SK-N-SH (cell line): ENCODE measurements around the gene ETV6. TPM values are rescaled to one million over a fixed set of nuclear protein-coding genes. Genes with fewer than 3 reads are reported as not detected.

ENCODE experiments used
- CTCF ChIA-PET: fragments of 300-600, 350-600 bp; formaldehyde crosslinking; extraction: SDS; loops from one replicate; lab custom pipeline; 2021; lab: Yijun Ruan, JAX
- POLR2A ChIA-PET: fragments of 350-600 bp; sonication (Branson Sonifier 250); formaldehyde crosslinking; extraction: SDS; loops from one replicate; lab custom pipeline; 2020; ENCODE audit warnings: antibody characterized with exemption, inconsistent platforms; lab: Yijun Ruan, JAX
- DNase-seq: peaks from one replicate; pipeline ENCODE4 v3.0.0; 2012
- H2AFZ ChIP-seq: fragments of 200-600 bp; sonication (generic); 2 replicates; pipeline ENCODE4 v1.8.1; 2016; ENCODE audit warnings: antibody characterized with exemption, mild to moderate bottlenecking, low read depth
- H3F3A ChIP-seq: fragments of 200-600 bp; sonication (generic); replicated peaks from 2 replicates; pipeline ENCODE3; 2016; ENCODE audit warnings: antibody characterized with exemption, mild to moderate bottlenecking; ENCODE audit not compliant: insufficient read depth
- H3K27ac ChIP-seq, 2 experiments: fragments of 200-500 bp in 1 of 2; fragments of 200-600 bp in 1 of 2; sonication (Bioruptor generic) in 1 of 2; sonication (generic), shearing (Covaris generic) in 1 of 2; 2 replicates each; pipeline versions ENCODE4 v1.5.1 to v1.6.1; 2014 to 2016; ENCODE audit warnings: low read depth in 2 of 2, inconsistent platforms in 1 of 2, low read length in 1 of 2, mild to moderate bottlenecking in 1 of 2, mixed read lengths in 1 of 2
- H3K27me3 ChIP-seq: fragments of 200-600 bp; sonication (generic), shearing (Covaris generic); 2 replicates; pipeline ENCODE4 v1.6.1; 2016; ENCODE audit warnings: mixed run types; ENCODE audit not compliant: insufficient read depth
- H3K36me3 ChIP-seq, 2 experiments: fragments of 200-500 bp in 1 of 2; fragments of 200-600 bp in 1 of 2; sonication (Bioruptor generic) in 1 of 2; sonication (generic) in 1 of 2; replicated peaks in 1 of 2; 2 replicates each; pipeline versions ENCODE3 to v1.5.1; 2014 to 2016; ENCODE audit warnings: low read length in 1 of 2, mild to moderate bottlenecking in 1 of 2; ENCODE audit not compliant: insufficient read depth in 2 of 2, control insufficient read depth in 1 of 2
- H3K4me1 ChIP-seq, 2 experiments: fragments of 200-500 bp in 1 of 2; fragments of 200-600 bp in 1 of 2; sonication (Bioruptor generic) in 1 of 2; sonication (generic), shearing (Covaris generic) in 1 of 2; 2 replicates each; pipeline versions ENCODE4 v1.5.1 to v1.6.1; 2014 to 2016; ENCODE audit warnings: low read depth in 1 of 2, low read length in 1 of 2, mixed run types in 1 of 2; ENCODE audit not compliant: insufficient read depth in 2 of 2, control insufficient read depth in 1 of 2
- H3K4me2 ChIP-seq: fragments of 200-600 bp; sonication (generic), shearing (Covaris generic); 2 replicates; pipeline ENCODE4 v1.6.1; 2017; ENCODE audit warnings: mixed run types
- H3K4me3 ChIP-seq, 2 experiments: fragments of 200-500 bp in 1 of 2; fragments of 200-600 bp in 1 of 2; sonication (Bioruptor generic) in 1 of 2; sonication (generic), shearing (Covaris generic) in 1 of 2; 2 replicates each; pipeline versions ENCODE4 v1.5.1 to v1.8.1; 2014 to 2016; ENCODE audit warnings: low read depth in 2 of 2, inconsistent platforms in 1 of 2, low read length in 1 of 2, mild to moderate bottlenecking in 1 of 2, mixed read lengths in 1 of 2, moderate library complexity in 1 of 2
- H3K79me2 ChIP-seq: fragments of 200-600 bp; sonication (generic); 2 replicates; pipeline ENCODE4 v1.8.1; 2017; ENCODE audit warnings: mild to moderate bottlenecking; ENCODE audit not compliant: insufficient read depth
- H3K9ac ChIP-seq: fragments of 200-600 bp; sonication (generic); 2 replicates; pipeline ENCODE4 v1.6.1; 2017; ENCODE audit warnings: mixed run types
- H3K9me2 ChIP-seq: fragments of 200-600 bp; sonication (generic); 2 replicates; pipeline ENCODE4 v1.6.1; 2017; ENCODE audit warnings: mixed run types
- H3K9me3 ChIP-seq: fragments of 200-600 bp; sonication (generic); 2 replicates; pipeline ENCODE4 v1.6.1; 2017; ENCODE audit warnings: mixed run types, mild to moderate bottlenecking, moderate library complexity
- H4K20me1 ChIP-seq: fragments of 200-600 bp; sonication (generic); 2 replicates; pipeline ENCODE4 v1.6.1; 2017; ENCODE audit warnings: mild to moderate bottlenecking, mixed run types; ENCODE audit not compliant: insufficient read depth
- CHD2 ChIP-seq: fragments of 150-350 bp; IDR thresholded peaks from 2 replicates; pipeline ENCODE4 v1.6.1; 2018; ENCODE audit warnings: low read length; ENCODE audit not compliant: partially characterized antibody
- CTCF ChIP-seq: fragments of 200-600 bp; sonication (generic); IDR thresholded peaks from 2 replicates; pipeline ENCODE4 v1.6.1; 2017; ENCODE audit warnings: antibody characterized with exemption, mild to moderate bottlenecking, moderate library complexity
- ELF1 ChIP-seq: IDR thresholded peaks from 2 replicates; pipeline ENCODE4 v1.4.0; 2012
- EZH2phosphoT487 ChIP-seq: fragments of 200-600 bp; sonication (generic); IDR thresholded peaks from 2 replicates; pipeline ENCODE4 v1.6.1; 2017; ENCODE audit warnings: low read depth, mixed run types, mild to moderate bottlenecking, antibody characterized with exemption, moderate library complexity, borderline replicate concordance
- FOSL2 ChIP-seq: IDR thresholded peaks from 2 replicates; pipeline ENCODE4 v1.4.0; 2012; ENCODE audit warnings: low read depth, mild to moderate bottlenecking, moderate library complexity, borderline replicate concordance
- FOXJ3 ChIP-seq: sonication (generic); formaldehyde crosslinking; IDR thresholded peaks from 2 replicates; pipeline ENCODE4 v1.5.1; 2020; ENCODE audit warnings: mild to moderate bottlenecking, missing genetic modification reagents
- GATA2 ChIP-seq: sonication (generic); formaldehyde crosslinking; IDR thresholded peaks from 2 replicates; pipeline ENCODE4 v1.5.0; 2020; ENCODE audit warnings: mild to moderate bottlenecking, missing genetic modification reagents
- JUND ChIP-seq: IDR thresholded peaks from 2 replicates; pipeline ENCODE4 v1.4.0; 2012
- MXI1 ChIP-seq: IDR thresholded peaks from 2 replicates; pipeline ENCODE4 v1.6.1; 2012; ENCODE audit warnings: mild to moderate bottlenecking, low read depth, low read length, improper control_type of control experiment
- PBX3 ChIP-seq: IDR thresholded peaks from 2 replicates; pipeline ENCODE4; 2012
- POLR2AphosphoS5 ChIP-seq: IDR thresholded peaks from 2 replicates; pipeline ENCODE4 v1.6.1; 2012; ENCODE audit warnings: low read depth, low read length
- RCOR1 ChIP-seq: fragments of 150-350 bp; IDR thresholded peaks from 2 replicates; pipeline ENCODE4 v1.6.1; 2017; ENCODE audit warnings: antibody characterized with exemption, low read length
- RXRA ChIP-seq: IDR thresholded peaks from 2 replicates; pipeline ENCODE4 v1.4.0; 2012; ENCODE audit warnings: low read depth, mild to moderate bottlenecking, borderline replicate concordance
- SIN3A ChIP-seq: IDR thresholded peaks from 2 replicates; pipeline ENCODE4 v1.6.1; 2012; ENCODE audit warnings: low read depth, mild to moderate bottlenecking, low read length, moderate library complexity, borderline replicate concordance
- YY1 ChIP-seq: IDR thresholded peaks from 2 replicates; pipeline ENCODE4 v1.4.0; 2012; ENCODE audit warnings: low read depth, mild to moderate bottlenecking
- polyA plus RNA-seq, 3 experiments: library from polyadenylated mRNA; depleted of rRNA; stranded (reverse); fragments of >200 nt; gene quantifications; 2 replicates each; pipeline ENCODE4 v1.2.3, GENCODE V29; 2012
- TF ChIP-seq, protein P1 (sequence below): IDR thresholded peaks from 2 replicates; pipeline ENCODE4 v1.4.0; 2012; ENCODE audit warnings: low read depth, borderline replicate concordance
- TF ChIP-seq, protein P2 (sequence below): fragments of 150-350 bp; IDR thresholded peaks from 2 replicates; pipeline ENCODE4 v1.6.1; 2017; ENCODE audit warnings: antibody characterized with exemption, low read length, low read depth, borderline replicate concordance
- TF ChIP-seq, protein P3 (sequence below): IDR thresholded peaks from 2 replicates; pipeline ENCODE4 v1.6.1; 2012; ENCODE audit warnings: mild to moderate bottlenecking, low read depth, low read length, moderate library complexity
- TF ChIP-seq, protein P4 (sequence below): IDR thresholded peaks from 2 replicates; pipeline ENCODE4 v1.4.0; 2012; ENCODE audit warnings: low read depth

Gene ETV6
- polyA plus RNA-seq, 1 of the 3 experiments (the other 2 are of a cell fraction): 4.0 TPM

DNA sequence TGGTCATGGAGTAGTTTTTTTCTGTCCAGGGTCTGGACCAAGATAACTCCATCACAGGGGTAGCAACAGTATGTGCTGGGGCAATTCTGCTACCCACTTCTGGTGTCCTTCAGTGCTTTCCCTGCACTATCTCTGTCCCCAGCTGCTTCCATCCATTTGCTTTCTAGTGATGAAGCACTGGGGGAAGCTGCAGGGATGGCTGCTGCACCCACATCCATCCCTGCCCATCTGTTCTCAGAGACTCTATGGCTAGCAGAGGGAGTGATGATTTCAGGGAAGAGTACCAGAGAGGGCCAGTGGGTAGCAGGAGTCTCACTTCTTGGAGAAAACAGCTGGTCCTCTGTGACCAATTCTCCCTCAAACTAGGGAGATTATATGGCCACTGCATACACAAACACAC lies 44.1 kb downstream of the ETV6 start:
- CTCF ChIA-PET: interaction anchor here (1.0 kb wide), 1 partner anchor 9 kb away, joined by 3 read pairs; no protein-coding TSS in a partner anchor
- Histone ChIP-seq H3F3A (no peaks in the 10 kb centered on the region), H3K4me3 (no peak overlapping the region), H2AFZ (no peak overlapping the region), H3K4me2 (no peak overlapping the region), H3K9me2 (no peaks in the 10 kb centered on the region), H3K36me3 (no peaks in the 10 kb centered on the region), H3K4me1 (peaks cover 0 to 17% of the 10 kb centered on the region in 2 experiments; a peak in 2 of 4 replicates), H3K27me3 (no peaks in the 10 kb centered on the region), H3K79me2 (peaks cover 85% of the 10 kb centered on the region), H3K27ac (no peak overlapping the region), H3K9me3 (no peaks in the 10 kb centered on the region), H4K20me1 (peaks cover 6% of the 10 kb centered on the region), H3K9ac (no peak overlapping the region)
- TF ChIP-seq CHD2 (no peak), PBX3 (no peak), JUND (no peak), FOXJ3 (no peak), ELF1 (no peak), RCOR1 (no peak), RXRA (no peak), FOSL2 (no peak), YY1 (no peak), MXI1 (no peak), POLR2AphosphoS5 (no peak), SIN3A (no peak), GATA2 (CRISPR knock-in tag) (no peak), CTCF (no peak), EZH2phosphoT487 (no peak)
- TF ChIP-seq, protein P1, sequence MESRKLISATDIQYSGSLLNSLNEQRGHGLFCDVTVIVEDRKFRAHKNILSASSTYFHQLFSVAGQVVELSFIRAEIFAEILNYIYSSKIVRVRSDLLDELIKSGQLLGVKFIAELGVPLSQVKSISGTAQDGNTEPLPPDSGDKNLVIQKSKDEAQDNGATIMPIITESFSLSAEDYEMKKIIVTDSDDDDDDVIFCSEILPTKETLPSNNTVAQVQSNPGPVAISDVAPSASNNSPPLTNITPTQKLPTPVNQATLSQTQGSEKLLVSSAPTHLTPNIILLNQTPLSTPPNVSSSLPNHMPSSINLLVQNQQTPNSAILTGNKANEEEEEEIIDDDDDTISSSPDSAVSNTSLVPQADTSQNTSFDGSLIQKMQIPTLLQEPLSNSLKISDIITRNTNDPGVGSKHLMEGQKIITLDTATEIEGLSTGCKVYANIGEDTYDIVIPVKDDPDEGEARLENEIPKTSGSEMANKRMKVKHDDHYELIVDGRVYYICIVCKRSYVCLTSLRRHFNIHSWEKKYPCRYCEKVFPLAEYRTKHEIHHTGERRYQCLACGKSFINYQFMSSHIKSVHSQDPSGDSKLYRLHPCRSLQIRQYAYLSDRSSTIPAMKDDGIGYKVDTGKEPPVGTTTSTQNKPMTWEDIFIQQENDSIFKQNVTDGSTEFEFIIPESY: no peak
- TF ChIP-seq, protein P2, sequence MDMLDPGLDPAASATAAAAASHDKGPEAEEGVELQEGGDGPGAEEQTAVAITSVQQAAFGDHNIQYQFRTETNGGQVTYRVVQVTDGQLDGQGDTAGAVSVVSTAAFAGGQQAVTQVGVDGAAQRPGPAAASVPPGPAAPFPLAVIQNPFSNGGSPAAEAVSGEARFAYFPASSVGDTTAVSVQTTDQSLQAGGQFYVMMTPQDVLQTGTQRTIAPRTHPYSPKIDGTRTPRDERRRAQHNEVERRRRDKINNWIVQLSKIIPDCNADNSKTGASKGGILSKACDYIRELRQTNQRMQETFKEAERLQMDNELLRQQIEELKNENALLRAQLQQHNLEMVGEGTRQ: no peak
- TF ChIP-seq, protein P3, sequence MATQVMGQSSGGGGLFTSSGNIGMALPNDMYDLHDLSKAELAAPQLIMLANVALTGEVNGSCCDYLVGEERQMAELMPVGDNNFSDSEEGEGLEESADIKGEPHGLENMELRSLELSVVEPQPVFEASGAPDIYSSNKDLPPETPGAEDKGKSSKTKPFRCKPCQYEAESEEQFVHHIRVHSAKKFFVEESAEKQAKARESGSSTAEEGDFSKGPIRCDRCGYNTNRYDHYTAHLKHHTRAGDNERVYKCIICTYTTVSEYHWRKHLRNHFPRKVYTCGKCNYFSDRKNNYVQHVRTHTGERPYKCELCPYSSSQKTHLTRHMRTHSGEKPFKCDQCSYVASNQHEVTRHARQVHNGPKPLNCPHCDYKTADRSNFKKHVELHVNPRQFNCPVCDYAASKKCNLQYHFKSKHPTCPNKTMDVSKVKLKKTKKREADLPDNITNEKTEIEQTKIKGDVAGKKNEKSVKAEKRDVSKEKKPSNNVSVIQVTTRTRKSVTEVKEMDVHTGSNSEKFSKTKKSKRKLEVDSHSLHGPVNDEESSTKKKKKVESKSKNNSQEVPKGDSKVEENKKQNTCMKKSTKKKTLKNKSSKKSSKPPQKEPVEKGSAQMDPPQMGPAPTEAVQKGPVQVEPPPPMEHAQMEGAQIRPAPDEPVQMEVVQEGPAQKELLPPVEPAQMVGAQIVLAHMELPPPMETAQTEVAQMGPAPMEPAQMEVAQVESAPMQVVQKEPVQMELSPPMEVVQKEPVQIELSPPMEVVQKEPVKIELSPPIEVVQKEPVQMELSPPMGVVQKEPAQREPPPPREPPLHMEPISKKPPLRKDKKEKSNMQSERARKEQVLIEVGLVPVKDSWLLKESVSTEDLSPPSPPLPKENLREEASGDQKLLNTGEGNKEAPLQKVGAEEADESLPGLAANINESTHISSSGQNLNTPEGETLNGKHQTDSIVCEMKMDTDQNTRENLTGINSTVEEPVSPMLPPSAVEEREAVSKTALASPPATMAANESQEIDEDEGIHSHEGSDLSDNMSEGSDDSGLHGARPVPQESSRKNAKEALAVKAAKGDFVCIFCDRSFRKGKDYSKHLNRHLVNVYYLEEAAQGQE: no peak
- TF ChIP-seq, protein P4, sequence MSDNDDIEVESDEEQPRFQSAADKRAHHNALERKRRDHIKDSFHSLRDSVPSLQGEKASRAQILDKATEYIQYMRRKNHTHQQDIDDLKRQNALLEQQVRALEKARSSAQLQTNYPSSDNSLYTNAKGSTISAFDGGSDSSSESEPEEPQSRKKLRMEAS: no peak
- POLR2A ChIA-PET: no interaction called here
- DNase-seq: no peak
